Testis (tissue), 3 donors: ENCODE results near the gene VDAC1. TPM values are rescaled to one million over a fixed set of nuclear protein-coding genes. Genes with fewer than 3 reads are reported as not detected.
"Not testable (repeated sequence)": the region's sequence is repeated elsewhere in the genome, so short reads cannot be mapped to it uniquely, and the experiment has no call there.

Source experiments
- DNase-seq: peaks from one replicate; pipeline ENCODE4 v3.0.0-alpha.2; 2019
- H3K27ac ChIP-seq, 2 donors: fragments of 200-600 bp; sonication (generic); one replicate each; pipeline ENCODE4 v1.5.1; 2019
- H3K27me3 ChIP-seq: fragments of 200-600 bp; sonication (generic); one replicate; pipeline ENCODE4 v1.5.1; 2019
- H3K36me3 ChIP-seq: fragments of 200-600 bp; sonication (generic); one replicate; pipeline ENCODE4 v1.5.1; 2017; ENCODE audit warnings: low read depth; ENCODE audit errors: missing control alignments
- H3K4me1 ChIP-seq: fragments of 200-600 bp; sonication (generic); one replicate; pipeline ENCODE4 v1.5.1; 2019
- H3K4me3 ChIP-seq, 2 donors: fragments of 200-600 bp; sonication (generic); one replicate each; pipeline ENCODE4 v1.5.1; 2017 to 2019
- H3K9me3 ChIP-seq: fragments of 200-600 bp; sonication (generic); one replicate; pipeline ENCODE4 v1.5.1; 2017
- CTCF ChIP-seq, 3 experiments: fragments of 450-650 bp in 2 of 3; fragments of 200-600 bp in 1 of 3; sonication (generic) in 1 of 3; IDR thresholded peaks; one replicate each; pipeline ENCODE4 v1.5.1; 2016 to 2019; ENCODE audit warnings: antibody characterized with exemption in 3 of 3, mild to moderate bottlenecking in 2 of 3, moderate library complexity in 1 of 3
- POLR2A ChIP-seq: fragments of 450-650 bp; IDR thresholded peaks from one replicate; pipeline ENCODE4 v1.6.1; 2017; ENCODE audit warnings: antibody characterized with exemption, mild to moderate bottlenecking, moderate library complexity
- WGBS, 2 donors: methylation state at CpG; one replicate each; pipeline ENCODE4 v1.1.5; 2018; 5-methylcytosine and 5-hydroxymethylcytosine counted together
- intact Hi-C: fragments of 100-400 bp; cut with DNase I; formaldehyde crosslinking; loops from one replicate; pipeline ENCODE4 v1.15.1; 2023; ENCODE audit warnings: low total_unique reads
- polyA plus RNA-seq: library from polyadenylated mRNA; stranded (reverse); fragments of 350-450 nt; fragmentation: Illumina TruSeq; extraction: RNeasy Lipid Tissue Mini Kit (QIAGEN cat#74804); gene quantifications from one replicate; pipeline ENCODE4 v1.2.3, GENCODE V29; 2014; ENCODE audit warnings: low read depth, low replicate concordance; ENCODE audit not compliant: insufficient read depth
- total RNA-seq, 2 donors: library from RNA; depleted of rRNA; stranded (reverse); fragments of >200 nt; gene quantifications; one replicate each; pipeline ENCODE4 v1.2.3, GENCODE V29; 2016

Gene VDAC1
- total and polyA plus RNA-seq, 3 donors from 2014 or later: 88.4 to 151 (median 127) TPM

DNA sequence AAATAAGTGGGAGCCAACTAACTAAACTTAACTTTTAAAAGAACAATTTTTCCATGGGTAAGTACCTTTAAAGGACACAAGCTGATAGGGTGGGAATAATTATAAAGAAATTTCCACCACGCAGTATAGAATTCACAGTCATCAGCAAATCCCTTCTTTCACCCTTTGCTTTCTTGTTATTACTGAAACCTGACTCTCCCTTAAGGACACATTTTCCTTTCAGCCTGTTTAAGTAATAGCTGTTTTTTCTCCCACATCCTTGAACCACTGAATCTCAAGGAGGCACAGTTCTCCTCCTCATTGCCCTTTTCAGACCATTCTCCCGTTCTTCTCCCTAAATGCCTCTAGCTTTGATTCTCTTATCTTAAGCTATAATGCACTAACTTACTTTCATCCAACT lies 42.6 kb downstream of the VDAC1 start:
- no peaks in the 10 kb centered on the region for H3K27me3 ChIP-seq
- H3K9me3 ChIP-seq: no peaks in the 10 kb centered on the region
- no peak overlapping the region for H3K4me3 ChIP-seq
- TF ChIP-seq CTCF (IDR thresholded peaks at IDR 0.05) (no peak), POLR2A (no peak)
- no peaks in the 10 kb centered on the region for H3K4me1 ChIP-seq
- DNase-seq: no peak
- no peaks in the 10 kb centered on the region for H3K36me3 ChIP-seq
- intact Hi-C loops: no loop called here
- no peak overlapping the region for H3K27ac ChIP-seq
- 68 to 76% methylated on average over 2 of the region's 2 CpGs for WGBS, 2 donors

DNA sequence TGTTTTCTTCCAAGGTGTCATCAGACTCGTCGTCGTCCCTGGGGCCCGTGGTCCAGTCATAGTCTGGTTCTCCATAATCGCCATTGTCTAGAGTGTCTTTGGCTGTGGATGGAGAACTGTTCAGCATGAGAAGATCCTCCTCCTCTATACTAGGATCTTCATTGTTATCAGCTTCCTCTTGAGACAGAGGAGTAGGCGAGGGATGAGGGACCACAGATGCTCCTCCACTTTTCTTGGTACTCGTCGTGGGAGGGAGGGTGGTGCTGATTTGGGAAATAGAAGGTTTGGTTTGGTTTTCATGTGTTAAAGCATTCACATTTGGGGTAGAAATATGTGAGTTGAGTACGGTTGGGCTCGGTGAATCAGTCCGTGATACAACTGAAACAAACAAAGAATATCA lies 45.1 kb downstream of the VDAC1 start:
- H3K36me3 ChIP-seq: no peaks in the 10 kb centered on the region
- intact Hi-C loops: no loop called here
- no peak for DNase-seq
- no peak overlapping the region for H3K4me3 ChIP-seq
- H3K27me3 ChIP-seq: no peaks in the 10 kb centered on the region
- H3K4me1 ChIP-seq: no peaks in the 10 kb centered on the region
- H3K9me3 ChIP-seq: no peaks in the 10 kb centered on the region
- 78 to 86% methylated on average over 11 of the region's 11 CpGs for WGBS, 2 donors
- H3K27ac ChIP-seq: no peak overlapping the region
- TF ChIP-seq POLR2A (no peak), CTCF (IDR thresholded peaks at IDR 0.05) (no peak)

GRCh38 chr5:133957591-133957990 lies 47.2 kb downstream of the VDAC1 start:
- H3K27ac ChIP-seq: no peak overlapping the region
- H3K4me1 ChIP-seq: no peaks in the 10 kb centered on the region
- WGBS, 2 donors: 90 to 95% methylated on average over 1 of the region's 1 CpG
- no peaks in the 10 kb centered on the region for H3K9me3 ChIP-seq
- no peaks in the 10 kb centered on the region for H3K36me3 ChIP-seq
- intact Hi-C loops: no loop called here
- no peak overlapping the region for H3K4me3 ChIP-seq
- no peak for DNase-seq
- no peaks in the 10 kb centered on the region for H3K27me3 ChIP-seq
- no peak for TF ChIP-seq POLR2A
- TF ChIP-seq CTCF (IDR thresholded peaks at IDR 0.05): no peak

- no peak for DNase-seq
- 89 to 94% methylated on average over 4 of the region's 4 CpGs for whole genome bisulfite sequencing, 2 donors
- intact Hi-C loops: no loop called here
- Histone ChIP-seq H3K4me3 (no peak overlapping the region), H3K36me3 (no peaks in the 10 kb centered on the region), H3K27ac (no peak overlapping the region), H3K9me3 (no peaks in the 10 kb centered on the region), H3K27me3 (no peaks in the 10 kb centered on the region), H3K4me1 (no peaks in the 10 kb centered on the region)
- no peak for TF ChIP-seq CTCF (IDR thresholded peaks at IDR 0.05)
- no peak for TF ChIP-seq POLR2A
Measured at GRCh38 chr5:133957080-133957479, 47.7 kb downstream of the VDAC1 start.

DNA sequence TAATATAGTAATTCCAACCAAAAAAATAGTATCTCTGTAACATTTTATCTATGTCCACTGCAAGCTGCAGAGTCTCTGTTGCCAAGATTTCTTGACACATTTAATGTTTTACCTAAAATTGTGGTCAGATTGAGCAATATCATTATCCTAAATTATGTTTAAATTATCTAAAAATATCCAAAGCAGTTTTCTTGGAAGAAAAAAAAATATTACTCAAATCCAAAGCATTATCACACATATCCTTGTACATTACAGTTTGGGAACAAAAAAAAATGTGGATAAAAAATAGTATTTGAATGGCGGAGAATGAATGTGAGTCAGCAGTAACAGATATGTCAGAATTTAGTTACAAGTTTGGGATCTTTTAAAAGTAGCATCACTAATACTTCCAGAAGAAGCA lies 48.6 kb downstream of the VDAC1 start:
- DNase-seq, H3K36me3 ChIP-seq, intact Hi-C loops, H3K4me1 ChIP-seq, H3K27ac ChIP-seq, H3K4me3 ChIP-seq, H3K9me3 ChIP-seq, H3K27me3 ChIP-seq: not testable (repeated sequence)
- 92 to 98% methylated on average over 1 of the region's 1 CpG for WGBS, 2 donors
